HG03025 (cell line): ENCODE measurements around the gene INSL3.
A peak's percentile ranks its signal among the peaks of the same experiment; 100 is the strongest.

ENCODE experiments used
- ATAC-seq: cut with Tn5 transposase; IDR thresholded peaks from one replicate; pipeline ENCODE4 v1.9.1; 2021; ENCODE audit warnings: mild to moderate bottlenecking, moderate library complexity; ENCODE audit not compliant: unreplicated experiment, low FRiP score

INSL3 gene

GRCh38 chr19:17821190-17821589 is at the start of gene INSL3:
Gene INSL3 (minus strand): TSS chr19:17821519. CDS start chr19:17821506, 13 bp downstream.
- ATAC-seq, result no peak

GRCh38 chr19:17869114-17869608 is 47.8 kb upstream of the INSL3 start:
- no peak for ATAC-seq

GRCh38 chr19:17868669-17869068 is 47.4 kb upstream of the INSL3 start:
- ATAC-seq, result no peak

- ATAC-seq, result no peak
These were observed 45.7 kb upstream of the INSL3 start for GRCh38 chr19:17866964-17867486.

- ATAC-seq, result no peak
These were observed 45.1 kb upstream of the INSL3 start for GRCh38 chr19:17866312-17866963.

- ATAC-seq, result no peak
These were observed 44.3 kb upstream of the INSL3 start for GRCh38 chr19:17865364-17866311.

GRCh38 chr19:17863520-17864182 is 42.3 kb upstream of the INSL3 start:
- no peak for ATAC-seq

GRCh38 chr19:17862711-17863519 is 41.6 kb upstream of the INSL3 start:
- no peak for ATAC-seq

GRCh38 chr19:17861542-17862402 is 40.5 kb upstream of the INSL3 start:
- no peak for ATAC-seq

GRCh38 chr19:17860993-17861360 is 39.7 kb upstream of the INSL3 start:
- ATAC-seq, result no peak

GRCh38 chr19:17860331-17860992 is 39.1 kb upstream of the INSL3 start:
- ATAC-seq, result no peak

GRCh38 chr19:17859533-17860330 is 38.4 kb upstream of the INSL3 start, which contains the start of gene RPL18A:
Gene RPL18A (plus strand): TSS chr19:17859910. CDS start chr19:17859957, 47 bp downstream.
- ATAC-seq, result peak; percentile 87

GRCh38 chr19:17855280-17856152 is 34.2 kb upstream of the INSL3 start:
- ATAC-seq, result no peak

- no peak for ATAC-seq
These were observed 32.7 kb upstream of the INSL3 start for GRCh38 chr19:17854061-17854460.

- ATAC-seq, result no peak
These were observed 27.4 kb upstream of the INSL3 start for GRCh38 chr19:17848595-17849292.
